ENCODE measurements around the gene ZBTB45. TPM values are rescaled to one million over a fixed set of nuclear protein-coding genes. Genes with fewer than 3 reads are reported as not detected.

The ZBTB45 gene
- total and polyA plus RNA-seq, 9 of the 15 experiments (the other 6 are each of a cell fraction or from before 2014, with no cell fraction given), result 0.08 to 16.1 (median 1.8) TPM

- TF ChIP-seq GMEB1 (CRISPR knock-in tag; IDR thresholded peaks at IDR 0.05) (peak; percentile 88), RBFOX2 (IDR thresholded peaks at IDR 0.05; ENCODE audit: low read depth, low read length) (peak; percentile 97), RFX5 (IDR thresholded peaks at IDR 0.05; ENCODE audit: low read depth, low read length) (no peak), ZNF445 (CRISPR knock-in tag; IDR thresholded peaks at IDR 0.05; ENCODE audit: low read depth) (no peak), ZNF696 (CRISPR knock-in tag; conservative IDR thresholded peaks at IDR 0.05) (no peak), SRSF9 (IDR thresholded peaks at IDR 0.05; ENCODE audit: borderline replicate concordance, low read depth, low read length) (no peak), TCF3 (CRISPR knock-in tag; IDR thresholded peaks at IDR 0.05) (peak; percentile 54), VEZF1 (CRISPR knock-in tag; IDR thresholded peaks at IDR 0.05) (peak; percentile 92), SMAD4 (CRISPR knock-in tag; conservative IDR thresholded peaks at IDR 0.05) (peak; percentile 99), HDAC3 (IDR thresholded peaks at IDR 0.05; ENCODE audit: borderline replicate concordance, partially characterized antibody) (peak; percentile 77), ZNF212 (CRISPR knock-in tag; IDR thresholded peaks at IDR 0.05) (no peak), SMAD3 (CRISPR knock-in tag; conservative IDR thresholded peaks at IDR 0.05) (no peak; the same call in 1 of the 2 replicates), DDX20 (tag; IDR thresholded peaks at IDR 0.05; ENCODE audit: low read depth) (no peak), CEBPG (CRISPR knock-in tag; IDR thresholded peaks at IDR 0.05) (no peak), CEBPG (tag; conservative IDR thresholded peaks at IDR 0.05 in 1 of 2, IDR thresholded peaks at IDR 0.05 in 1 of 2) (no peak), ZNF717 (CRISPR knock-in tag; IDR thresholded peaks at IDR 0.05) (no peak), ARID3A (IDR thresholded peaks at IDR 0.05; ENCODE audit: borderline replicate concordance, low read depth, low read length) (no peak), HNRNPK (IDR thresholded peaks at IDR 0.05; ENCODE audit: low read depth, low read length, poor library complexity, severe bottlenecking) (no peak), ARID2 (IDR thresholded peaks at IDR 0.05) (peak; percentile 90), PHB (CRISPR knock-in tag; IDR thresholded peaks at IDR 0.05) (peak; percentile 75; the same call in 1 of the 2 replicates), ZBTB34 (CRISPR knock-in tag; IDR thresholded peaks at IDR 0.05) (no peak), ZNF431 (CRISPR knock-in tag; IDR thresholded peaks at IDR 0.05) (peak; percentile 47)
Observed at GRCh38 chr19:58519355-58520256, at the start of gene ZBTB45 (continued).

Measured in K562 (cell line).